Activated CD4-positive, alpha-beta T cell treated with anti-CD3 and anti-CD28 coated beads for 24 hours (primary cell): ENCODE results near the gene NDUFV1.
"Not testable (repeated sequence)": the region's sequence is repeated elsewhere in the genome, so short reads cannot be mapped to it uniquely, and the experiment has no call there.

Experiments used
- DNase-seq, 2 donors: peaks; one replicate each; pipeline ENCODE4 v3.0.0-alpha.2; 2020; ENCODE audit warnings: low read depth in 2 of 2

The NDUFV1 gene

GRCh38 chr11:67606492-67607295 lies at the start of gene NDUFV1:
Gene NDUFV1, plus strand, starts transcription at chr11:67606936. Its CDS starts 69 bp downstream, at chr11:67607005.
- peak; percentile 96 for DNase-seq

- no peak for DNase-seq
Measured at GRCh38 chr11:67558084-67558772, 48.5 kb upstream of the NDUFV1 start.

GRCh38 chr11:67561971-67562619 lies 44.6 kb upstream of the NDUFV1 start:
- no peak for DNase-seq

- no peak for DNase-seq
Measured at GRCh38 chr11:67562963-67563704, 43.6 kb upstream of the NDUFV1 start.

- not testable (repeated sequence) for DNase-seq
Measured at GRCh38 chr11:67563705-67564114, 43.0 kb upstream of the NDUFV1 start.

- DNase-seq: no peak
Measured at GRCh38 chr11:67564230-67564629, 42.5 kb upstream of the NDUFV1 start.

GRCh38 chr11:67571443-67571842 lies 35.3 kb upstream of the NDUFV1 start:
- DNase-seq: no peak

GRCh38 chr11:67572305-67572704 lies 34.4 kb upstream of the NDUFV1 start:
- no peak for DNase-seq

- no peak for DNase-seq
Measured at GRCh38 chr11:67572747-67573419, 33.9 kb upstream of the NDUFV1 start.

- DNase-seq: no peak
Measured at GRCh38 chr11:67574938-67575337, 31.8 kb upstream of the NDUFV1 start.

- DNase-seq: no peak
Measured at GRCh38 chr11:67576735-67577475, 29.8 kb upstream of the NDUFV1 start.

- no peak for DNase-seq
Measured at GRCh38 chr11:67577951-67578350, 28.8 kb upstream of the NDUFV1 start.

GRCh38 chr11:67581469-67581868 lies 25.3 kb upstream of the NDUFV1 start:
- no peak for DNase-seq

- DNase-seq: no peak
Measured at GRCh38 chr11:67582011-67582410, 24.7 kb upstream of the NDUFV1 start.

GRCh38 chr11:67583247-67584204 lies 23.2 kb upstream of the NDUFV1 start, which contains the start of gene GSTP1:
Gene GSTP1, plus strand, starts transcription at chr11:67583812. Its CDS starts 32 bp downstream, at chr11:67583844.
- DNase-seq: peak; percentile 65 to 79

- DNase-seq: peak in 1 of 2 donors; percentile 13
Measured at GRCh38 chr11:67584205-67584880, 22.4 kb upstream of the NDUFV1 start.

GRCh38 chr11:67584881-67585873 lies 21.6 kb upstream of the NDUFV1 start:
- no peak for DNase-seq
